H1 (cell line): ENCODE data around the gene DDX21. TPM values are rescaled to one million over a fixed set of nuclear protein-coding genes. Genes with fewer than 3 reads are reported as not detected.

Experiments used
- ATF3 ChIP-seq: IDR thresholded peaks from 2 replicates; pipeline ENCODE4 v1.6.1; 2011; ENCODE audit warnings: low read depth, mild to moderate bottlenecking, low read length; ENCODE audit not compliant: insufficient read depth
- CBX8 ChIP-seq: fragments of 300-800, 300-1000 bp; sonication (generic); IDR thresholded peaks from 2 replicates; pipeline ENCODE4 v1.7.1; 2016; ENCODE audit warnings: low read depth, low read length, borderline replicate concordance
- CHD7 ChIP-seq: fragments of 300-600 bp; sonication (generic); IDR thresholded peaks from 2 replicates; pipeline ENCODE4 v1.7.1; 2012; ENCODE audit warnings: low read length, moderate library complexity, mild to moderate bottlenecking, inconsistent platforms; ENCODE audit not compliant: insufficient replicate concordance
- POLR2A ChIP-seq, 2 experiments: IDR thresholded peaks; 1 replicate in 1 of 2; 2 replicates in 1 of 2; pipeline ENCODE4 v1.6.1; 2011; ENCODE audit warnings: low read depth in 2 of 2, low read length in 2 of 2, mild to moderate bottlenecking in 2 of 2; ENCODE audit errors: control extremely low read depth in 1 of 2
- POLR2AphosphoS5 ChIP-seq: IDR thresholded peaks from 2 replicates; pipeline ENCODE4 v1.6.1; 2011; ENCODE audit warnings: low read depth, low read length
- POU5F1 ChIP-seq: IDR thresholded peaks from 2 replicates; pipeline ENCODE4 v1.6.1; 2011; ENCODE audit warnings: low read depth, mild to moderate bottlenecking, low read length, moderate library complexity
- SP2 ChIP-seq: IDR thresholded peaks from 2 replicates; pipeline ENCODE4 v1.6.1; 2012; ENCODE audit warnings: mild to moderate bottlenecking, low read length, inconsistent platforms
- TAF1 ChIP-seq: IDR thresholded peaks from 2 replicates; pipeline ENCODE4 v1.6.1; 2011; ENCODE audit warnings: mild to moderate bottlenecking, low read depth, low read length
- TAF7 ChIP-seq: optimal IDR thresholded peaks from 2 replicates; pipeline ENCODE3; 2011; ENCODE audit warnings: low read depth, mild to moderate bottlenecking, inconsistent platforms, low read length, moderate library complexity, borderline replicate concordance
- TCF12 ChIP-seq: IDR thresholded peaks from 2 replicates; pipeline ENCODE4 v1.6.1; 2011; ENCODE audit warnings: low read depth, mild to moderate bottlenecking, low read length
- USF2 ChIP-seq: IDR thresholded peaks from 2 replicates; pipeline ENCODE4 v1.6.1; 2011; ENCODE audit warnings: low read length, improper control_type of control experiment
- polyA plus RNA-seq, 7 experiments: library from polyadenylated mRNA; depleted of rRNA in 3 of 7; stranded (reverse) in 5 of 7; unstranded in 2 of 7; fragments of >200 nt in 5 of 7; fragments of 200-250 nt in 2 of 7; gene quantifications; 1 replicate in 5 of 7; 2 replicates in 1 of 7; 4 replicates in 1 of 7; pipeline versions ENCODE4 v1.2.1 to v1.2.3, GENCODE V29; 2011 to 2013; ENCODE audit warnings: missing spikeins in 2 of 7, mixed read lengths in 2 of 7
- total RNA-seq: library from RNA; stranded (reverse); fragmentation: NEBNext Ultra II Directional; extraction: Animal tissue kit (Norgen Biotek cat#: 25700); gene quantifications from 2 replicates; pipeline ENCODE4 v1.2.1, GENCODE V29; 2021

The DDX21 gene
- total and polyA plus RNA-seq, 2 of the 8 experiments (the other 6 are each of a cell fraction or from before 2014, with no cell fraction given): 67.0 to 195 TPM

GRCh38 chr10:68963151-68963550 is 7.2 kb downstream of the DDX21 start (continued):
- TF ChIP-seq CHD7 (no peak), USF2 (no peak), POLR2A (IDR thresholded peaks at IDR 0.05; ENCODE audit: control extremely low read depth in 1 of 2, low read depth in 2 of 2, low read length in 2 of 2) (no peak), TAF1 (no peak), POLR2AphosphoS5 (no peak), TAF7 (no peak), POU5F1 (no peak), TCF12 (no peak), SP2 (no peak), ATF3 (no peak), CBX8 (no peak)
